Stimulated activated memory B cell treated with anti-CD40 and anti-IgM and Interleukin-4, amounts not matched to agents 10 μg/mL and 1 μg/mL and 100 μg/mL, for 72 hours (primary cell): Measurements from ENCODE around the gene CD300LD.
"Not testable (repeated sequence)": the region's sequence is repeated elsewhere in the genome, so short reads cannot be mapped to it uniquely, and the experiment has no call there.

Source experiments
- ATAC-seq: fragments of 150-1000 bp; cut with Tn5 transposase; 2 replicates; pipeline ENCODE4 v1.10.0; 2021
- H3K27ac Mint-ChIP-seq: one replicate; pipeline ENCODE4 v1.8.0; 2022; ENCODE audit warnings: mild to moderate bottlenecking, mixed read lengths
- H3K27me3 Mint-ChIP-seq: one replicate; pipeline ENCODE4 v1.8.0; 2022; ENCODE audit warnings: mixed read lengths
- H3K36me3 Mint-ChIP-seq: one replicate; pipeline ENCODE4 v1.8.0; 2022; ENCODE audit warnings: mixed read lengths
- H3K4me1 Mint-ChIP-seq: one replicate; pipeline ENCODE4 v1.8.0; 2022; ENCODE audit warnings: mixed read lengths
- H3K4me3 Mint-ChIP-seq: one replicate; pipeline ENCODE4 v1.8.0; 2022; ENCODE audit warnings: mild to moderate bottlenecking, moderate library complexity, mixed read lengths
- H3K9me3 Mint-ChIP-seq: one replicate; pipeline ENCODE4 v1.8.0; 2022; ENCODE audit warnings: mixed read lengths

Gene CD300LD

GRCh38 chr17:74592087-74592990 is at the start of gene CD300LD:
Gene CD300LD (minus strand): TSS chr17:74592283. CDS start chr17:74592202, 81 bp downstream.
- H3K27ac Mint-ChIP-seq: no peak within 1 kb of the TSS
- peak; percentile 74 for ATAC-seq
- peaks cover 16% of the 10 kb centered on the region for H3K4me1 Mint-ChIP-seq
- H3K9me3 Mint-ChIP-seq: no peaks in the 10 kb centered on the region
- H3K4me3 Mint-ChIP-seq: no peak within 1 kb of the TSS
- no peaks in the 10 kb centered on the region for H3K36me3 Mint-ChIP-seq
- no peaks in the 10 kb centered on the region for H3K27me3 Mint-ChIP-seq

- Mint-ChIP-seq H3K9me3 (no peaks in the 10 kb centered on the region), H3K27ac (peak overlapping the region; percentile 75)
These were observed 49.3 kb upstream of the CD300LD start for GRCh38 chr17:74641224-74641957.

GRCh38 chr17:74639704-74640151 is 47.6 kb upstream of the CD300LD start:
- peaks cover 29% of the 10 kb centered on the region for H3K27me3 Mint-ChIP-seq
- ATAC-seq: peak; percentile 70
- H3K4me3 Mint-ChIP-seq: peak overlapping the region; percentile 26
- peak overlapping the region; percentile 57 for H3K27ac Mint-ChIP-seq
- no peaks in the 10 kb centered on the region for H3K36me3 Mint-ChIP-seq
- H3K4me1 Mint-ChIP-seq: peaks cover 80% of the 10 kb centered on the region
- no peaks in the 10 kb centered on the region for H3K9me3 Mint-ChIP-seq

More at GRCh38 chr17:74641224-74641957, 49.3 kb upstream of the CD300LD start:
- ATAC-seq: peak; percentile 65
- no peaks in the 10 kb centered on the region for H3K36me3 Mint-ChIP-seq
- H3K4me1 Mint-ChIP-seq: peaks cover 89% of the 10 kb centered on the region
- H3K27me3 Mint-ChIP-seq: peaks cover 28% of the 10 kb centered on the region
- H3K4me3 Mint-ChIP-seq: peak overlapping the region; percentile 6

- no peak overlapping the region for H3K4me3 Mint-ChIP-seq
- H3K27ac Mint-ChIP-seq: no peak overlapping the region
- no peaks in the 10 kb centered on the region for H3K36me3 Mint-ChIP-seq
- ATAC-seq: no peak
- H3K4me1 Mint-ChIP-seq: peaks cover 66% of the 10 kb centered on the region
- H3K9me3 Mint-ChIP-seq: no peaks in the 10 kb centered on the region
- H3K27me3 Mint-ChIP-seq: peaks cover 19% of the 10 kb centered on the region
These were observed 45.8 kb upstream of the CD300LD start for GRCh38 chr17:74637926-74638325.

- H3K4me3 Mint-ChIP-seq: no peak overlapping the region
- peaks cover 17% of the 10 kb centered on the region for H3K27me3 Mint-ChIP-seq
- H3K4me1 Mint-ChIP-seq: peaks cover 66% of the 10 kb centered on the region
- ATAC-seq: no peak
- no peaks in the 10 kb centered on the region for H3K9me3 Mint-ChIP-seq
- no peak overlapping the region for H3K27ac Mint-ChIP-seq
- H3K36me3 Mint-ChIP-seq: no peaks in the 10 kb centered on the region
These were observed 45.2 kb upstream of the CD300LD start for GRCh38 chr17:74637265-74637664.

GRCh38 chr17:74636541-74637085 is 44.5 kb upstream of the CD300LD start:
- not testable (repeated sequence) for ATAC-seq, H3K9me3 Mint-ChIP-seq, H3K4me3 Mint-ChIP-seq, H3K27ac Mint-ChIP-seq, H3K36me3 Mint-ChIP-seq
- peaks cover 66% of the 10 kb centered on the region for H3K4me1 Mint-ChIP-seq
- peaks cover 17% of the 10 kb centered on the region for H3K27me3 Mint-ChIP-seq

- Mint-ChIP-seq H3K4me1 (peaks cover 56% of the 10 kb centered on the region), H3K27me3 (peaks cover 17% of the 10 kb centered on the region), H3K27ac (no peak overlapping the region), H3K4me3 (no peak overlapping the region), H3K36me3 (no peaks in the 10 kb centered on the region), H3K9me3 (no peaks in the 10 kb centered on the region)
- ATAC-seq: no peak
These were observed 43.3 kb upstream of the CD300LD start for GRCh38 chr17:74635418-74635817.

- ATAC-seq: no peak
- no peaks in the 10 kb centered on the region for H3K36me3 Mint-ChIP-seq
- H3K27me3 Mint-ChIP-seq: peaks cover 17% of the 10 kb centered on the region
- H3K4me3 Mint-ChIP-seq: no peak overlapping the region
- H3K27ac Mint-ChIP-seq: peak overlapping the region; percentile 4
- H3K4me1 Mint-ChIP-seq: peaks cover 42% of the 10 kb centered on the region
- peaks cover 4% of the 10 kb centered on the region for H3K9me3 Mint-ChIP-seq
These were observed 41.2 kb upstream of the CD300LD start for GRCh38 chr17:74633326-74633725.

- Mint-ChIP-seq H3K4me1 (peaks cover 35% of the 10 kb centered on the region), H3K4me3 (no peak overlapping the region), H3K27ac (peak overlapping the region; percentile 4), H3K27me3 (peaks cover 17% of the 10 kb centered on the region), H3K9me3 (peaks cover 4% of the 10 kb centered on the region), H3K36me3 (no peaks in the 10 kb centered on the region)
- no peak for ATAC-seq
These were observed 40.5 kb upstream of the CD300LD start for GRCh38 chr17:74632617-74633016.

GRCh38 chr17:74631468-74632450 is 39.7 kb upstream of the CD300LD start:
- Mint-ChIP-seq H3K9me3 (peaks cover 5% of the 10 kb centered on the region), H3K4me3 (no peak overlapping the region), H3K27me3 (peaks cover 17% of the 10 kb centered on the region), H3K4me1 (peaks cover 30% of the 10 kb centered on the region), H3K27ac (peak overlapping the region; percentile 4), H3K36me3 (no peaks in the 10 kb centered on the region)
- peak; percentile 83 for ATAC-seq

GRCh38 chr17:74630251-74630650 is 38.2 kb upstream of the CD300LD start:
- H3K36me3 Mint-ChIP-seq, ATAC-seq, H3K9me3 Mint-ChIP-seq, H3K4me3 Mint-ChIP-seq, H3K27me3 Mint-ChIP-seq: not testable (repeated sequence)
- Mint-ChIP-seq H3K27ac (peak overlapping the region; percentile 2), H3K4me1 (peaks cover 26% of the 10 kb centered on the region)

- Mint-ChIP-seq H3K9me3 (peaks cover 7% of the 10 kb centered on the region), H3K27ac (no peak overlapping the region), H3K27me3 (peaks cover 24% of the 10 kb centered on the region), H3K36me3 (no peaks in the 10 kb centered on the region), H3K4me1 (peaks cover 6% of the 10 kb centered on the region), H3K4me3 (no peak overlapping the region)
- no peak for ATAC-seq
These were observed 33.6 kb upstream of the CD300LD start for GRCh38 chr17:74625661-74626060.

- Mint-ChIP-seq H3K27me3 (peaks cover 30% of the 10 kb centered on the region), H3K9me3 (peaks cover 6% of the 10 kb centered on the region), H3K4me3 (no peak overlapping the region), H3K36me3 (no peaks in the 10 kb centered on the region), H3K27ac (no peak overlapping the region), H3K4me1 (peaks cover 5% of the 10 kb centered on the region)
- ATAC-seq: no peak
These were observed 32.0 kb upstream of the CD300LD start for GRCh38 chr17:74624131-74624530.

- Mint-ChIP-seq H3K27me3 (peaks cover 35% of the 10 kb centered on the region), H3K9me3 (peaks cover 3% of the 10 kb centered on the region), H3K36me3 (no peaks in the 10 kb centered on the region), H3K27ac (no peak within 1 kb of the TSS), H3K4me3 (no peak within 1 kb of the TSS), H3K4me1 (peaks cover under 1% of the 10 kb centered on the region)
- no peak for ATAC-seq
These were observed 31.6 kb upstream of the CD300LD start, which contains the start of gene CD300E for GRCh38 chr17:74623693-74624093. Gene CD300E (minus strand): TSS chr17:74623738. CDS start chr17:74623621, 117 bp downstream.
